ENCODE data around the gene MOSMO.

- TF ChIP-seq, protein P1, sequence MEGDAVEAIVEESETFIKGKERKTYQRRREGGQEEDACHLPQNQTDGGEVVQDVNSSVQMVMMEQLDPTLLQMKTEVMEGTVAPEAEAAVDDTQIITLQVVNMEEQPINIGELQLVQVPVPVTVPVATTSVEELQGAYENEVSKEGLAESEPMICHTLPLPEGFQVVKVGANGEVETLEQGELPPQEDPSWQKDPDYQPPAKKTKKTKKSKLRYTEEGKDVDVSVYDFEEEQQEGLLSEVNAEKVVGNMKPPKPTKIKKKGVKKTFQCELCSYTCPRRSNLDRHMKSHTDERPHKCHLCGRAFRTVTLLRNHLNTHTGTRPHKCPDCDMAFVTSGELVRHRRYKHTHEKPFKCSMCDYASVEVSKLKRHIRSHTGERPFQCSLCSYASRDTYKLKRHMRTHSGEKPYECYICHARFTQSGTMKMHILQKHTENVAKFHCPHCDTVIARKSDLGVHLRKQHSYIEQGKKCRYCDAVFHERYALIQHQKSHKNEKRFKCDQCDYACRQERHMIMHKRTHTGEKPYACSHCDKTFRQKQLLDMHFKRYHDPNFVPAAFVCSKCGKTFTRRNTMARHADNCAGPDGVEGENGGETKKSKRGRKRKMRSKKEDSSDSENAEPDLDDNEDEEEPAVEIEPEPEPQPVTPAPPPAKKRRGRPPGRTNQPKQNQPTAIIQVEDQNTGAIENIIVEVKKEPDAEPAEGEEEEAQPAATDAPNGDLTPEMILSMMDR (IDR thresholded peaks at IDR 0.05; ENCODE audit: borderline replicate concordance, extremely low read depth, low read length, poor library complexity, severe bottlenecking), result no peak
- TF ChIP-seq EZH2 (IDR thresholded peaks at IDR 0.05; ENCODE audit: borderline replicate concordance, low read depth, low read length, severe bottlenecking), result no peak
These were observed 78.5 kb downstream of the MOSMO start for GRCh38 chr16:22086440-22086839.

All from DND-41 (cell line).